Left ventricle myocardium superior (tissue), 1 donor: Measurements from ENCODE around the gene WDR31. TPM values are rescaled to one million over a fixed set of nuclear protein-coding genes. Genes with fewer than 3 reads are reported as not detected.
"Not testable (repeated sequence)": the region's sequence is repeated elsewhere in the genome, so short reads cannot be mapped to it uniquely, and the experiment has no call there.

Experiments used
- ATAC-seq: fragments of 200-7000 bp; cut with Tn5 transposase; one replicate; pipeline ENCODE4 v1.9.1; 2020; ENCODE audit warnings: mild to moderate bottlenecking, moderate library complexity
- DNase-seq: peaks from one replicate; pipeline ENCODE4 v3.0.0-alpha.2; 2020
- intact Hi-C: fragments of 100-400 bp; cut with micrococcal nuclease; formaldehyde crosslinking; loops from one replicate; pipeline ENCODE4 v1.11.0; 2022
- total RNA-seq: library from RNA; stranded (reverse); fragmentation: NEBNext Ultra II Directional; extraction: Animal tissue kit (Norgen Biotek cat#: 25700); gene quantifications from one replicate; pipeline ENCODE4 v1.2.1, GENCODE V29; 2021
- donor health status: DM: no; HTN: yes; CAD: no; lungs with severe emphysema.

Gene WDR31
- total RNA-seq, 1 donor from 2014 or later: 12.9 TPM

GRCh38 chr9:113369855-113370140 is 29.7 kb upstream of the WDR31 start:
- ATAC-seq: no peak
- intact Hi-C loops: no loop called here
- no peak for DNase-seq

DNA sequence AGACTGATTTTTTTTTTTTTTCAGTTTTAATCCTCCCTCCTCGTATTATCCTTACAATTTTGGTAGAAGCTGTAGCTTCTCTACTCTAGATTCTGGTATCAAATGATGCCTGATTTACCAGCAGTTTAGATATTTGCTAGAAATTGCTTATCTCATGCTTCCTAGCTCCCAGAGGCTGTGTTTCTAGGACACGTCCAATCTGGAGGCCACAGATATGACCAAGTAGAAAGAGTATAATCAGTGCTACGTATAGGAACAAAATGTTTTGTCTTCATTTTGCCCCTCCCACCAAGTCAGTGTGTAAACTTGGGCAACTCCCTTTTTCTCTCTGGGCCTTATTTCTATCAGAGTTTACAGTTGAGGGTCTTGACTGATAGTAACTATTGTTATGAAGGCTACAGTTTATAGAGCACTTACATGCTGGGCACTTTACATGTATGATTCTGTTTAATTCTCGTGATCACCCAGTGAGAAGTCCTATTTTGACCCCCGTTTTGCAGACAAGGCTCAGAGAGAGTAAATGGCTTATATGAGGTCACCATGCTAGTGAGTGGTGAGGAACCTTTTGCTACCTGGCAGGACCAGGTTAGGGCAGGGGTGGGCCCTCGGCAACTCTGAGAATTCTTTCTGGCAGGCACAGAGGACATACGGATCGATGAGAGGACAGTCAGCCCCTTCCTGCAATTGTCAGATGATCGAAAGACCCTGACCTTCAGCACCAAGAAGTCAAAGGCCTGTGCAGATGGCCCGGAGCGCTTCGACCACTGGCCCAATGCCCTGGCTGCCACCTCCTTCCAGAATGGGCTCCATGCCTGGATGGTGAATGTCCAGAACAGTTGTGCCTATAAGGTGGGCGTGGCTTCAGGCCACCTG is 29.1 kb upstream of the WDR31 start:
- ATAC-seq (peak; percentile 64), DNase-seq (peak; percentile 49)
- intact Hi-C loops: no loop called here

GRCh38 chr9:113368348-113368981 is 28.4 kb upstream of the WDR31 start:
- intact Hi-C loops: no loop called here
- ATAC-seq (no peak), DNase-seq (no peak)

- intact Hi-C loops, ATAC-seq, DNase-seq: not testable (repeated sequence)
Observed at GRCh38 chr9:113365652-113366051, 25.6 kb upstream of the WDR31 start.

GRCh38 chr9:113364951-113365350 is 24.9 kb upstream of the WDR31 start:
- intact Hi-C loops: no loop called here
- ATAC-seq: no peak
- no peak for DNase-seq

DNA sequence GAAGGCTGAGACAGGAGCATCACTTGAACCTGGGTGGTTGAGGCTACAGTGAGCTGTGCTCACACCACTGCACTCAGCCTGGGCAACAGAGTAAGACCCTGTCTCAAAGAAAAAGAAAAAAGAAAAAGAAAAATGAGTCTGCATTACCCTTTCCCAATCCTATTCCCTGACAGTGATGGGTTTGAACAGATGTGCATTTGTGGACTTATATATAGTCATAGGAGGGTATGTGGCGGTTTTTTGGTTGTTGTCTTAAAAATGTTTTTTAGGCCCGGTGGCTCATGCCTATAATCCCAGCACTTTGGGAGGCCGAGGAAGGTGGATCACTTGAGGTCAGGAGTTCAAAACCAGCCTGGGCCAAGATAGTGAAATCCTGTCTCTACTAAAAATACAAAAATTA is 23.3 kb upstream of the WDR31 start:
- intact Hi-C loops: no loop called here
- no peak for DNase-seq
- no peak for ATAC-seq

- ATAC-seq: no peak
- intact Hi-C loops: no loop called here
- DNase-seq: no peak
Observed at GRCh38 chr9:113361304-113362018, 21.4 kb upstream of the WDR31 start.

DNA sequence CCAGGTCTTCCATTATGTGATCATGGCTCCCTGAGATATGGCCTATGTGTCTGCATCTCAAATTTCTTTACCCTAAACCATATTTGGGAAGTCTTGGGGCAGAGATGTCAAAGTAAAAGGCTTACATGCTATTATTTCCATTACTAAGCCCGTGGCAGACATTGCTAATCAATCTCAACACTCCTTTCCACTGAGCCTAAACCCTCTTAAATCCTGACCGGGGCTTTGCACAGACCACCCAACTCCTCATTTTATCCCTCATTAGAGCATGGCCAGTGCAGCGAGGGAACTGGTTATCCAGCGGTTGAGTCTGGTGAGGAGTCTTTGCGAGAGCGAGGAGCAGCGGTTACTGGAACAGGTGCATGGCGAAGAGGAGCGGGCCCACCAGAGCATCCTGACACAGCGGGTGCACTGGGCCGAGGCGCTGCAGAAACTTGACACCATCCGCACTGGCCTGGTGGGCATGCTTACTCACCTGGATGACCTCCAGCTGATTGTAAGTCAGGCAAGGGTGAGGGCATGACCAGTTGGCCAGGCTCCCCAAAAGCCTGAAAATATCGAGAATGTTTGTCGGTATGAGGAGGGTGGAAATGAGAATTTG is 20.3 kb upstream of the WDR31 start:
- intact Hi-C loops: no loop called here
- no peak for ATAC-seq
- no peak for DNase-seq

GRCh38 chr9:113359385-113359784 is 19.3 kb upstream of the WDR31 start:
- intact Hi-C loops: no loop called here
- DNase-seq: no peak
- ATAC-seq: peak; percentile 76

DNA sequence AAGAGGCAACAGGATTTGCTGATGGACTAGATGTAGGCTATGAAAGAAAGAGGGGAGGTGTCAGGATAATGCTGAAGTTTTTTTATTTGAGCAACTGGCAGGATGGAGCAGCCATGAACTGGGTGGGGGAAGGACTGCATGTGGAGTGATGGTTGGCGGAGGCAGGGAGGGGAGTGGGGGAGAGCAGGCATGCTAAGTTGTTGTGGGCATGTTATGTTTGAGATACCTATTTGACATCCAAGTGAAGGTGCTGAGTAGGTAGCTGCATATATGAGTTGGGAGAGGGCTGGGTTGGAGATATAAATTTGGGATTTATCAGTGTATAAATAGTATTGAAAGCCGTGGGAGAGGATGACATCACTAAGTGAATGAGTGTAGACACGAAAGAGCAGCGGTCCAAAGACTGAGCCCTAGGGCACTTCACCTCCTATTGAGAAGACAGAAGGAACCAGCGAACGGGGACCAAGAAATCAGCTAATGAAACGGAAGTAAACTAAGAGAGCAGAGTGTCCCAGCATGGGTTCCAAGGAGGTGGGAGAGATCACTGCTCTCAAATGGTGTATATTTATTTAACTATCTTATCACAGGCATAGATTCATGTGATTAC is 16.7 kb upstream of the WDR31 start:
- intact Hi-C loops: no loop called here
- DNase-seq (no peak), ATAC-seq (no peak)

DNA sequence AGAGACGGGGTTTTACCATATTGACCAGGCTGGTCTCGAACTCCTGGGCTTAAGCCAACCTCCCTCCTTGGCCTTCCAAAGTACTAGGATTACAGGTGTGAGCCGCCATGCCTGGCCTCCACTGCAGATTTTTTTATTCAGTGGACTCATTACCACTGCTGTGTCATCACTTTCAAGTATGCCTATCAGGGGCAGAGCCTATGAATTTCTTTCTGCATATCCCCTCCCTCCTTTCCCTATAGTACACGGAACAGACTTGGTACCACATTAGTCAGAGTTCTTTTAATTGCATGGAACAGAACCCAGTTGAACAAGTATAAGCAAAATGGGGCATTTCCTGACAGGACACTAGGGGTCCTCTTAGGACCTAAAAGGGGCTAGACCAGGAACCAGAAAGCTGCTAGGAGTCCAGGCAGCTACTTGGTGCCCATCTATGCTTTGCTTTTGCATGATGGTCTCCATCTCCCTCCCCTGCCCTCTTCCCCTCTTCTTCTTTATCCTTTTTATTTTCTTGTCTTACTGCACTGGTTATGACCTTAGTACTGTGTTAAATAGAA is 15.0 kb upstream of the WDR31 start:
- ATAC-seq (no peak), DNase-seq (no peak)
- intact Hi-C loops: no loop called here

DNA sequence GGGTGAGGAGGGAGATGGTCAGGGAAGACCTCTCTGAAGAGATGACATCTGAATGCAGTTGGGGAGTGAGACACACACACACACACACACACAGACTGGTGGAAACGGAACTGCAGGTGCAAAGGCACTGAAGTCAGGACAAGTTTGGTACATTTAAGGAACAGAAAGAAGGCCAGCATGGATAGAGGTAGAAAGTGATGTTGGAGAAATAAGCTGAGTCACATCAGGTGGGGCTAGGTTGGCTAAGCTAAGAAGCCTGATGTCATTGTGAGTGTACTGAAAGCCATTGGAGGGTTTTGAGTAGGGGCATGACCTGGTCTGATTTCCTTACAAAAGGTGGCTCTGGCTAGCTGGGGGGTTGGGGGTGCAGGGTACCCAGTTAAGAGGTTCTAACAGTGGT is 12.3 kb upstream of the WDR31 start:
- no peak for DNase-seq
- intact Hi-C loops: no loop called here
- no peak for ATAC-seq

GRCh38 chr9:113352006-113352405 is 11.9 kb upstream of the WDR31 start:
- intact Hi-C loops: no loop called here
- DNase-seq: no peak
- ATAC-seq: no peak

- intact Hi-C loops: no loop called here
Observed at GRCh38 chr9:113350937-113351336, 10.9 kb upstream of the WDR31 start.

GRCh38 chr9:113350107-113350661 is 10.1 kb upstream of the WDR31 start:
- ATAC-seq (no peak), DNase-seq (no peak)
- intact Hi-C loops: no loop called here

More at GRCh38 chr9:113350937-113351336, 10.9 kb upstream of the WDR31 start:
- DNase-seq (no peak), ATAC-seq (no peak)

DNA sequence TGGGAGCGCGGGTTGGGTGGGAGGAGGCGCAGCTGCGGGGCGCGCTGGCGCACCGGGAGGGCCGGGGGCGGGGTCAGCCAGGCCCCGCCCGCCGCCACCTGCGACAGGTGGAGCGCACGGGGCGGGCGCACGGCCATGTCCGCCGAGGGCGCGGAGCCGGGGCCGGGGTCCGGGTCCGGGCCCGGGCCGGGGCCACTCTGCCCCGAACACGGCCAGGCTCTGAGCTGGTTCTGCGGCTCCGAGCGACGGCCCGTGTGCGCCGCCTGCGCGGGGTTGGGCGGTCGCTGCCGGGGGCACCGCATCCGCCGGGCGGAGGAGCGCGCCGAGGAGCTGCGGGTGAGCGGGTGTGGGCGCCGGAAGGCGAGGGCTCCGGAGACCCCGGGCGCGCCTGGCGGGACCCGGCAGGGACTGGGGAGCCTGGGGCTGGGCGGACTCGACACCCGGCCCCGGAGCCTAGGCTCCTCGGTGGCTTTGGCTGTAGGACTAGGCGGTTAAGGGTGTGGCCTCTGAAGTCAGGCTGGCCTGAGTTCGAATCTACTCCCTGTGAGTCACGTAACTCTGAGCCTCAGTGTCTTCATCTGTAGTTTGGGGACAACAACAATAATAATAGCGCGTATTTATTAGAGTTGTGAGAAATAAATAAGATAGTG is 9.5 kb upstream of the WDR31 start, which contains the start of gene BSPRY:
Gene BSPRY, plus strand, starts transcription at position 97 of the 650 bp plus-strand sequence. Its CDS starts 39 bp downstream, at position 136.
- ATAC-seq: peak; percentile 62
- DNase-seq: peak; percentile 24
- intact Hi-C loops: no loop called here

DNA sequence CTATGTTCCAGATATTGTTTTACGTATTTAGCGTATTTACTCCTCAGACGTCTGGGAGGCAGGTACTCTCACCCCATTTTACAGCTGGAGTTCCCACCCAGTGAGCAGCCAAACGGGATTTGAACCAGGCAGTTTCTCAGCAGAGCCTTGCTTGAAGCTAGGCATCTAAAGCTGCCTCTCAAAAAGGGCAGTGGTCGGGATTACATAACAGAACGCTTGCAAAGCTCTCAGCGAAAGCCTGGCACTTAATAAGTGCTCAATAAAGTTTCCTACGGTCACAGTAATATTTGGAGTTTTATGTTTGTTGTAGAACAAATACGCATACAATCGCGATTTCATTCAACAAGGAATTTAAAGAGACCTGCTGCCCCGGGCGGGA is 9.0 kb upstream of the WDR31 start:
- no peak for ATAC-seq
- DNase-seq: no peak
- intact Hi-C loops: no loop called here

GRCh38 chr9:113348437-113348836 is 8.4 kb upstream of the WDR31 start:
- intact Hi-C loops: no loop called here
- no peak for ATAC-seq
- no peak for DNase-seq
